GM04503 (cell line): ENCODE results near the gene PYROXD2.

Experiments used
- DNase-seq: peaks from one replicate; pipeline ENCODE4 v3.0.0-alpha.2; 2012; ENCODE audit warnings: low read depth

The PYROXD2 gene

GRCh38 chr10:98414578-98414931 is 427 bp downstream of the PYROXD2 start:
- DNase-seq = no peak

- no peak for DNase-seq
Measured at GRCh38 chr10:98411768-98412167, 3.2 kb downstream of the PYROXD2 start.

- no peak for DNase-seq
Measured at GRCh38 chr10:98411166-98411565, 3.8 kb downstream of the PYROXD2 start.

GRCh38 chr10:98410759-98411158 is 4.2 kb downstream of the PYROXD2 start:
- DNase-seq = no peak

GRCh38 chr10:98410135-98410743 is 4.7 kb downstream of the PYROXD2 start:
- DNase-seq = no peak

- no peak for DNase-seq
Measured at GRCh38 chr10:98408799-98409198, 6.2 kb downstream of the PYROXD2 start.

- DNase-seq = no peak
Measured at GRCh38 chr10:98407744-98408241, 7.2 kb downstream of the PYROXD2 start.

GRCh38 chr10:98407017-98407743 is 7.8 kb downstream of the PYROXD2 start:
- no peak for DNase-seq

GRCh38 chr10:98405422-98405821 is 9.6 kb downstream of the PYROXD2 start:
- no peak for DNase-seq

- DNase-seq = peak; percentile 45
Measured at GRCh38 chr10:98404571-98405359, 10.2 kb downstream of the PYROXD2 start.

- DNase-seq = no peak
Measured at GRCh38 chr10:98403812-98404504, 11.0 kb downstream of the PYROXD2 start.

GRCh38 chr10:98402931-98403718 is 11.9 kb downstream of the PYROXD2 start:
- DNase-seq = no peak

GRCh38 chr10:98402478-98402877 is 12.5 kb downstream of the PYROXD2 start:
- no peak for DNase-seq

GRCh38 chr10:98400482-98400881 is 14.5 kb downstream of the PYROXD2 start:
- DNase-seq = no peak

- DNase-seq = no peak
Measured at GRCh38 chr10:98399784-98400183, 15.2 kb downstream of the PYROXD2 start.

- no peak for DNase-seq
Measured at GRCh38 chr10:98397089-98397600, 17.8 kb downstream of the PYROXD2 start.

GRCh38 chr10:98396096-98397063 is 18.6 kb downstream of the PYROXD2 start:
- no peak for DNase-seq

- no peak for DNase-seq
Measured at GRCh38 chr10:98394851-98395440, 20.0 kb downstream of the PYROXD2 start.

GRCh38 chr10:98391578-98391991 is 23.4 kb downstream of the PYROXD2 start:
- DNase-seq = no peak

- no peak for DNase-seq
Measured at GRCh38 chr10:98391065-98391464, 23.9 kb downstream of the PYROXD2 start.
